Thyroid gland (tissue), 4 donors: ENCODE results near the gene RNF113B. TPM values are rescaled to one million over a fixed set of nuclear protein-coding genes. Genes with fewer than 3 reads are reported as not detected.

Experiments
- DNase-seq, 2 donors: peaks; one replicate each; pipeline ENCODE4 v3.0.0-alpha.2; 2019
- H3K27ac ChIP-seq, 3 donors: fragments of 200-600 bp; sonication (generic); 1 replicate in 2 of 3; 2 replicates in 1 of 3; pipeline ENCODE4 v1.5.1; 2016 to 2019; ENCODE audit warnings: mild to moderate bottlenecking in 1 of 3, moderate library complexity in 1 of 3
- H3K27me3 ChIP-seq: fragments of 200-600 bp; sonication (generic); one replicate; pipeline ENCODE4 v1.5.1; 2019
- H3K36me3 ChIP-seq, 2 donors: fragments of 200-600 bp; sonication (generic); one replicate each; pipeline ENCODE4 v1.5.1; 2016 to 2019
- H3K4me1 ChIP-seq, 2 donors: fragments of 200-600 bp; sonication (generic); one replicate each; pipeline ENCODE4 v1.5.1; 2017 to 2019
- H3K4me3 ChIP-seq, 3 donors: fragments of 200-600 bp; sonication (generic); replicated peaks in 1 of 3; 1 replicate in 2 of 3; 2 replicates in 1 of 3; pipeline ENCODE4 v1.5.1; 2016; ENCODE audit warnings: mild to moderate bottlenecking in 1 of 3
- H3K9me3 ChIP-seq: fragments of 200-600 bp; sonication (generic); one replicate; pipeline ENCODE4 v1.5.1; 2017
- POLR2A ChIP-seq, 2 donors: fragments of 450-650 bp; IDR thresholded peaks; one replicate each; pipeline ENCODE4 v1.6.1; 2017; ENCODE audit warnings: antibody characterized with exemption in 2 of 2, mild to moderate bottlenecking in 2 of 2, moderate library complexity in 1 of 2
- WGBS, 2 donors: methylation state at CpG; one replicate each; pipeline ENCODE4 v1.1.5; 2017; 5-methylcytosine and 5-hydroxymethylcytosine counted together
- intact Hi-C: fragments of 100-400 bp; cut with DNase I; formaldehyde crosslinking; loops from one replicate; pipeline ENCODE4 v1.15.1; 2023
- total RNA-seq, 4 donors: library from RNA; depleted of rRNA; stranded (reverse); fragments of >200 nt; gene quantifications; one replicate each; pipeline ENCODE4 v1.2.3, GENCODE V29; 2016
- TF ChIP-seq, protein P1 (sequence below), 6 experiments: fragments of 200-600 bp in 3 of 6; fragments of 450-650 bp in 3 of 6; sonication (generic) in 3 of 6; IDR thresholded peaks; one replicate each; pipeline ENCODE4 v1.5.1; 2016 to 2019; ENCODE audit warnings: antibody characterized with exemption in 6 of 6, mild to moderate bottlenecking in 2 of 6, inconsistent platforms in 1 of 6, moderate library complexity in 1 of 6

Gene RNF113B
- total RNA-seq, 4 donors from 2014 or later, result not detected

GRCh38 chr13:98162935-98163334, 14.1 kb downstream of the RNF113B start:
- no peaks in the 10 kb centered on the region for H3K9me3 ChIP-seq
- TF ChIP-seq POLR2A (IDR thresholded peaks at IDR 0.05), result no peak
- TF ChIP-seq, protein P1, sequence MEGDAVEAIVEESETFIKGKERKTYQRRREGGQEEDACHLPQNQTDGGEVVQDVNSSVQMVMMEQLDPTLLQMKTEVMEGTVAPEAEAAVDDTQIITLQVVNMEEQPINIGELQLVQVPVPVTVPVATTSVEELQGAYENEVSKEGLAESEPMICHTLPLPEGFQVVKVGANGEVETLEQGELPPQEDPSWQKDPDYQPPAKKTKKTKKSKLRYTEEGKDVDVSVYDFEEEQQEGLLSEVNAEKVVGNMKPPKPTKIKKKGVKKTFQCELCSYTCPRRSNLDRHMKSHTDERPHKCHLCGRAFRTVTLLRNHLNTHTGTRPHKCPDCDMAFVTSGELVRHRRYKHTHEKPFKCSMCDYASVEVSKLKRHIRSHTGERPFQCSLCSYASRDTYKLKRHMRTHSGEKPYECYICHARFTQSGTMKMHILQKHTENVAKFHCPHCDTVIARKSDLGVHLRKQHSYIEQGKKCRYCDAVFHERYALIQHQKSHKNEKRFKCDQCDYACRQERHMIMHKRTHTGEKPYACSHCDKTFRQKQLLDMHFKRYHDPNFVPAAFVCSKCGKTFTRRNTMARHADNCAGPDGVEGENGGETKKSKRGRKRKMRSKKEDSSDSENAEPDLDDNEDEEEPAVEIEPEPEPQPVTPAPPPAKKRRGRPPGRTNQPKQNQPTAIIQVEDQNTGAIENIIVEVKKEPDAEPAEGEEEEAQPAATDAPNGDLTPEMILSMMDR (IDR thresholded peaks at IDR 0.05), result no peak
- DNase-seq, result no peak
- WGBS, 2 donors, result 96 to 98% methylated on average over 5 of the region's 5 CpGs
- intact Hi-C loops, result no loop called here
- no peaks in the 10 kb centered on the region for H3K36me3 ChIP-seq
- H3K27me3 ChIP-seq, result no peaks in the 10 kb centered on the region
- no peak overlapping the region for H3K4me3 ChIP-seq
- no peak overlapping the region for H3K27ac ChIP-seq
- peaks cover 0 to 9% of the 10 kb centered on the region in 2 donors for H3K4me1 ChIP-seq

DNA sequence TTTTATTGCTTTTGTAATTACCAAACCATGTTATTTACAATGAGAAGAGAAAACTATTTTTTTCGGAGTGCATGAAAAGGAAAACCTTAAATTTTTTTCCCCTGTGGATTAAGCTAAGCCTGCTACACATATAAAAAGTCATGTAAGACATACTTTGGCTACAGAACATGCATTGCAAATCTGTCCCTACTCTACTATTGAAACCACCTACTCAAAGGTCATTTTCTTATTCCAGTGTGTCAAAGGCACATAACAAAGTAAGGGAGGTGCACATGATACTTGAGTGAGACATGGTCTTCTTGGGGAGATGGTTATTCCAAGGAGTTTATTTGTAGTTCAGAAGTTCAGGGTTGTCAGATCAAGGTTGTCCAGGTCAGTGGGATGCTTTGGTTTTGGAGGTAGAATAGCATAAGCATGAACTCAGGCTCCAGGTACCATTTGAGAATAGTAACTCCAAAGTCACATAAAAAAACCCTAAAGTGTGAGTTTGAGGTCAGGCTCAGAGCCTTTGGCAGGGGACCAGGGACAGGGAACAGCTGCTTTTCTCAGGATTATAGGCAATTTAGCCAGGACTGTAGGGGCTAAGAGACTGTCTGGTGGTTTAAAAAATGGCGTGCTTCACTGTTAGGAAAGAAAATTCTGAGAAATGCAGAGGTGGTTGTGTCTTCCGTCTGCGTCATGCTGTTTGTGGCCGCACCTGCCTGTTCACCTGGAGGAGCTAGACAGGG, 18.7 kb downstream of the RNF113B start:
- Histone ChIP-seq H3K4me3 (no peak overlapping the region), H3K36me3 (no peaks in the 10 kb centered on the region), H3K27me3 (no peaks in the 10 kb centered on the region), H3K4me1 (peaks cover 7 to 22% of the 10 kb centered on the region in 2 donors), H3K27ac (no peak overlapping the region), H3K9me3 (no peaks in the 10 kb centered on the region)
- DNase-seq, result no peak
- WGBS, 2 donors, result 92 to 93% methylated on average over 5 of the region's 5 CpGs
- intact Hi-C loops, result loop anchor here (10.0 kb wide), 1 partner anchor 66 kb away; no protein-coding TSS in a partner anchor
- TF ChIP-seq POLR2A (IDR thresholded peaks at IDR 0.05), result no peak
- TF ChIP-seq, protein P1 (IDR thresholded peaks at IDR 0.05), result no peak

DNA sequence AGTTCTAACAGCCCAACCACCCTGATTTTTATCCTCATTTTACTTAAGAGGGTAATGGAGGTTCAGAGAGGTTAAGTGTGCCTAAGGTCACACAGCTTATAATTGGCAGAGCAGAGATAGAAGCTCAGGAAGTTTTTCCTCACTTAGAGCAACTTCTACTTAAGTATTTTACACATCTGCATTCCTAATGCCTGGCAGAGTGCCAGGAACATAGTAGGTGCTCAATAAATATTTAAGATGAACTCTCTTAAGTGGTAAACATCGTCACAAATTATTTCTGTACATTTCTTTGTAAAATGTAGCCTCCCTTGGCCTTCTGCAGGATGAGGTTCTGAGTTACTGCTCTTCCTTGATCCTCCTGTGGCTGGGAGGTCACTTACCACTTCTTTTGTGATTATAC, 19.5 kb downstream of the RNF113B start:
- H3K4me1 ChIP-seq, result peaks cover 7 to 22% of the 10 kb centered on the region in 2 donors
- no peak for TF ChIP-seq POLR2A (IDR thresholded peaks at IDR 0.05)
- TF ChIP-seq, protein P1 (IDR thresholded peaks at IDR 0.05), result no peak
- intact Hi-C loops, result loop anchor here (10.0 kb wide), 1 partner anchor 67 kb away; no protein-coding TSS in a partner anchor
- WGBS, 2 donors, result 91 to 100% methylated on average over 1 of the region's 1 CpG
- H3K27me3 ChIP-seq, result no peaks in the 10 kb centered on the region
- no peak for DNase-seq
- no peak overlapping the region for H3K27ac ChIP-seq
- no peaks in the 10 kb centered on the region for H3K36me3 ChIP-seq
- H3K9me3 ChIP-seq, result no peaks in the 10 kb centered on the region
- H3K4me3 ChIP-seq, result no peak overlapping the region

DNA sequence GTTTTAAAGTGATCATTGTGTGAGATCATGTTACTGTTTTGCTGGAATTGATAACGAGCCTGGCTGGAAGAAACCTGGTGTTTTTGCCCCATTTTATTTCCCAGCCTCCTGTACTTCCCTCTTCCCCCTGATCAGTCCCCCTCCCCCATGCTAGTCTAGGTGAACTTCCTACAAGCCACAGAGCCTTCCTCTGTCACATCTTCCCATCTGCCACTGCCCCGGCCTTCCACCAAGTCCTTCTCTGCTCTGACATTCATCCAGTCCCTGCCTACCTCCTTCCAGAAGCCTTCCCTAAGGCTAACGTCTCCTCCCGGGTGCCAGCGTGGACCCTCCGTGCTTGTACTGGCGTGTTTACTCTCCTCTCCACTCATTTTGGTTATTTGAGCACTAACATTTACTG, 19.9 kb downstream of the RNF113B start:
- TF ChIP-seq, protein P1 (IDR thresholded peaks at IDR 0.05), result no peak
- no peak for TF ChIP-seq POLR2A (IDR thresholded peaks at IDR 0.05)
- Histone ChIP-seq H3K9me3 (no peaks in the 10 kb centered on the region), H3K27me3 (no peaks in the 10 kb centered on the region), H3K36me3 (no peaks in the 10 kb centered on the region), H3K4me3 (no peak overlapping the region), H3K27ac (no peak overlapping the region), H3K4me1 (peaks cover 7 to 22% of the 10 kb centered on the region in 2 donors)
- DNase-seq, result no peak
- 82 to 83% methylated on average over 7 of the region's 7 CpGs for WGBS, 2 donors
- intact Hi-C loops, result loop anchor here (10.0 kb wide), 1 partner anchor 68 kb away; no protein-coding TSS in a partner anchor

GRCh38 chr13:98156259-98156658, 20.8 kb downstream of the RNF113B start:
- Histone ChIP-seq H3K4me1 (peaks cover 7 to 22% of the 10 kb centered on the region in 2 donors), H3K9me3 (no peaks in the 10 kb centered on the region), H3K27ac (no peak overlapping the region), H3K4me3 (no peak overlapping the region), H3K36me3 (no peaks in the 10 kb centered on the region), H3K27me3 (no peaks in the 10 kb centered on the region)
- no peak for DNase-seq
- TF ChIP-seq, protein P1 (IDR thresholded peaks at IDR 0.05), result no peak
- no peak for TF ChIP-seq POLR2A (IDR thresholded peaks at IDR 0.05)
- WGBS, 2 donors, result 83 to 91% methylated on average over 2 of the region's 2 CpGs
- intact Hi-C loops, result loop anchor here (10.0 kb wide), 1 partner anchor 69 kb away; no protein-coding TSS in a partner anchor
